ENCODE data around the gene DNAI4. TPM values are rescaled to one million over a fixed set of nuclear protein-coding genes. Genes with fewer than 3 reads are reported as not detected.

The DNAI4 gene
- polyA plus RNA-seq, 1 of the 3 experiments (the other 2 are of a cell fraction): 1.3 TPM

DNA sequence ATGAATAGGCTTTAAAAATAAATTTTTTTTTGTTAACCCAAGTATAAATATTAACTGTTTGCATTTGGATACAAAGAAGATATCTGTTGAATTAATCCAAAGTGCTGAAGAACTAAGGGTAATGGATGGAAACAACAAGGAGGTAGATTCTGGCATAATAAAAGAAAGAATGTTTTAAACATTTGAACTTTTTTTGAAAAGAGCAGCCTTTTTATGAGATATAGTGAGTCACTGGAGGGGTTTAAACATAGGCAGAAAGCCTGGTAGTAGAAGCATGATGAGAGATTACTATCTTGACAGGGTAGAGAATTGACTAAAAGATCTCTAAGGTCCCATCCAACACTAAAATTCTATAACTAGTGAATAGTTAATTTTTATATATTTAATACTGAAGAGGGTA, 2.9 kb upstream of the DNAI4 start:
- no peaks in the 10 kb centered on the region for H3K27me3 ChIP-seq (ENCODE audit: insufficient read depth)
- peaks cover 82% of the 10 kb centered on the region for H3K79me2 ChIP-seq (ENCODE audit: insufficient read depth)
- peaks cover 8% of the 10 kb centered on the region for H4K20me1 ChIP-seq (ENCODE audit: insufficient read depth)
- peak overlapping the region in 1 of 2 experiments; percentile 1; a peak in 1 of 4 replicates for H3K27ac ChIP-seq (ENCODE audit: low read depth in 2 of 2, low read length in 1 of 2)
- peaks cover 25% of the 10 kb centered on the region for H3F3A ChIP-seq (replicated peaks; ENCODE audit: insufficient read depth)
- no peak for TF ChIP-seq FOXJ3 (CRISPR knock-in tag; IDR thresholded peaks at IDR 0.05)
- TF ChIP-seq TAF1 (IDR thresholded peaks at IDR 0.05; ENCODE audit: borderline replicate concordance, low read depth, low read length): no peak
- TF ChIP-seq, protein P1, sequence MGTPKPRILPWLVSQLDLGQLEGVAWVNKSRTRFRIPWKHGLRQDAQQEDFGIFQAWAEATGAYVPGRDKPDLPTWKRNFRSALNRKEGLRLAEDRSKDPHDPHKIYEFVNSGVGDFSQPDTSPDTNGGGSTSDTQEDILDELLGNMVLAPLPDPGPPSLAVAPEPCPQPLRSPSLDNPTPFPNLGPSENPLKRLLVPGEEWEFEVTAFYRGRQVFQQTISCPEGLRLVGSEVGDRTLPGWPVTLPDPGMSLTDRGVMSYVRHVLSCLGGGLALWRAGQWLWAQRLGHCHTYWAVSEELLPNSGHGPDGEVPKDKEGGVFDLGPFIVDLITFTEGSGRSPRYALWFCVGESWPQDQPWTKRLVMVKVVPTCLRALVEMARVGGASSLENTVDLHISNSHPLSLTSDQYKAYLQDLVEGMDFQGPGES (IDR thresholded peaks at IDR 0.05; ENCODE audit: low read depth, low read length): no peak
- peak; percentile 6; the same call in 1 of the 2 replicates for TF ChIP-seq JUND (IDR thresholded peaks at IDR 0.05)
- H3K36me3 ChIP-seq (replicated peaks in 1 of 2; ENCODE audit: control insufficient read depth in 1 of 2, insufficient read depth in 2 of 2, low read length in 1 of 2): peaks cover 16 to 24% of the 10 kb centered on the region in 2 experiments
- peak overlapping the region; percentile 94; the same call in 1 of the 2 replicates for H3K9ac ChIP-seq
- H3K9me2 ChIP-seq: no peaks in the 10 kb centered on the region
- no peak overlapping the region; a peak in 1 of 4 replicates for H3K4me3 ChIP-seq (ENCODE audit: low read depth in 2 of 2, low read length in 1 of 2)
- POLR2A ChIA-PET: no interaction called here
- CTCF ChIA-PET: interaction anchor here (0.7 to 1.6 kb wide), 2 partner anchors 162 to 222 kb away, joined by 3 read pairs; no protein-coding TSS in a partner anchor
- no peak for DNase-seq
- no peak overlapping the region for H2AFZ ChIP-seq (ENCODE audit: low read depth)
- no peak overlapping the region for H3K4me2 ChIP-seq
- peaks cover 12 to 23% of the 10 kb centered on the region in 2 experiments; a peak in 3 of 4 replicates for H3K4me1 ChIP-seq (ENCODE audit: control insufficient read depth in 1 of 2, insufficient read depth in 2 of 2, low read depth in 1 of 2, low read length in 1 of 2)
- no peaks in the 10 kb centered on the region for H3K9me3 ChIP-seq

DNA sequence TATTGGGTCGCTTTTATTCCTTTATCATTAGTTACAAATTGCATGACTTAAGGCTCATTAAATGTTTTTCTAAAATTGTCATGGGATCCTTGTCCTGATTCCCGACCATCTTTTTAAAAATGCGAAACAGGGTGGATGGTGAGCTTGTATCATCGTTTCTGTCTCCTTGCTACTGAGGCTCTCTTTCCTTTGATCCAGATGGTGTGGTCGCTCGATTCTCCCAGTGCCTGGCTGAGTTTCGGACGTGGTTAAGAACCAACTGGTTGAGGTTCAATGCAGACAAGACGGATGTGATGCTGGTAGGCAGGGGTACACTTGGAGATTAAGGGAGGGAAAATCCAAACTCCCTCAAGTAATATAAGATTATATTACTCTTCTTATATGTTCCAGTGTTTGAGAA, 1.3 kb upstream of the DNAI4 start:
- Histone ChIP-seq H3K36me3 (replicated peaks in 1 of 2; ENCODE audit: control insufficient read depth in 1 of 2, insufficient read depth in 2 of 2, low read length in 1 of 2) (peaks cover 16 to 24% of the 10 kb centered on the region in 2 experiments), H4K20me1 (ENCODE audit: insufficient read depth) (peaks cover 4% of the 10 kb centered on the region; the same call in 1 of the 2 replicates), H3K9me3 (no peaks in the 10 kb centered on the region), H3K79me2 (ENCODE audit: insufficient read depth) (peaks cover 79% of the 10 kb centered on the region), H2AFZ (ENCODE audit: low read depth) (peak overlapping the region; percentile 15; the same call in 1 of the 2 replicates), H3K27me3 (ENCODE audit: insufficient read depth) (no peaks in the 10 kb centered on the region), H3F3A (replicated peaks; ENCODE audit: insufficient read depth) (peaks cover 20% of the 10 kb centered on the region), H3K4me2 (peak overlapping the region; percentile 87), H3K9ac (peak overlapping the region; percentile 94), H3K4me3 (ENCODE audit: low read depth in 2 of 2, low read length in 1 of 2) (peak overlapping the region; percentile 69 to 94), H3K9me2 (no peaks in the 10 kb centered on the region), H3K27ac (ENCODE audit: low read depth in 2 of 2, low read length in 1 of 2) (peak overlapping the region; percentile 91 to 99), H3K4me1 (ENCODE audit: control insufficient read depth in 1 of 2, insufficient read depth in 2 of 2, low read depth in 1 of 2, low read length in 1 of 2) (peaks cover 7 to 19% of the 10 kb centered on the region in 2 experiments; a peak in 2 of 4 replicates)
- ChIA-PET CTCF (interaction anchor here (1.0 to 1.7 kb wide), 2 partner anchors 70 to 160 kb away, joined by 3 to 9 read pairs; no protein-coding TSS in a partner anchor), POLR2A (interaction anchor here (1.1 kb wide), 1 partner anchor 128 kb away, joined by 3 read pairs; the partner anchor contains the start of gene SLC35D1)
- DNase-seq: peak; percentile 27
- TF ChIP-seq, protein P2, sequence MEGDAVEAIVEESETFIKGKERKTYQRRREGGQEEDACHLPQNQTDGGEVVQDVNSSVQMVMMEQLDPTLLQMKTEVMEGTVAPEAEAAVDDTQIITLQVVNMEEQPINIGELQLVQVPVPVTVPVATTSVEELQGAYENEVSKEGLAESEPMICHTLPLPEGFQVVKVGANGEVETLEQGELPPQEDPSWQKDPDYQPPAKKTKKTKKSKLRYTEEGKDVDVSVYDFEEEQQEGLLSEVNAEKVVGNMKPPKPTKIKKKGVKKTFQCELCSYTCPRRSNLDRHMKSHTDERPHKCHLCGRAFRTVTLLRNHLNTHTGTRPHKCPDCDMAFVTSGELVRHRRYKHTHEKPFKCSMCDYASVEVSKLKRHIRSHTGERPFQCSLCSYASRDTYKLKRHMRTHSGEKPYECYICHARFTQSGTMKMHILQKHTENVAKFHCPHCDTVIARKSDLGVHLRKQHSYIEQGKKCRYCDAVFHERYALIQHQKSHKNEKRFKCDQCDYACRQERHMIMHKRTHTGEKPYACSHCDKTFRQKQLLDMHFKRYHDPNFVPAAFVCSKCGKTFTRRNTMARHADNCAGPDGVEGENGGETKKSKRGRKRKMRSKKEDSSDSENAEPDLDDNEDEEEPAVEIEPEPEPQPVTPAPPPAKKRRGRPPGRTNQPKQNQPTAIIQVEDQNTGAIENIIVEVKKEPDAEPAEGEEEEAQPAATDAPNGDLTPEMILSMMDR (IDR thresholded peaks at IDR 0.05): no peak
- TF ChIP-seq, protein P3, sequence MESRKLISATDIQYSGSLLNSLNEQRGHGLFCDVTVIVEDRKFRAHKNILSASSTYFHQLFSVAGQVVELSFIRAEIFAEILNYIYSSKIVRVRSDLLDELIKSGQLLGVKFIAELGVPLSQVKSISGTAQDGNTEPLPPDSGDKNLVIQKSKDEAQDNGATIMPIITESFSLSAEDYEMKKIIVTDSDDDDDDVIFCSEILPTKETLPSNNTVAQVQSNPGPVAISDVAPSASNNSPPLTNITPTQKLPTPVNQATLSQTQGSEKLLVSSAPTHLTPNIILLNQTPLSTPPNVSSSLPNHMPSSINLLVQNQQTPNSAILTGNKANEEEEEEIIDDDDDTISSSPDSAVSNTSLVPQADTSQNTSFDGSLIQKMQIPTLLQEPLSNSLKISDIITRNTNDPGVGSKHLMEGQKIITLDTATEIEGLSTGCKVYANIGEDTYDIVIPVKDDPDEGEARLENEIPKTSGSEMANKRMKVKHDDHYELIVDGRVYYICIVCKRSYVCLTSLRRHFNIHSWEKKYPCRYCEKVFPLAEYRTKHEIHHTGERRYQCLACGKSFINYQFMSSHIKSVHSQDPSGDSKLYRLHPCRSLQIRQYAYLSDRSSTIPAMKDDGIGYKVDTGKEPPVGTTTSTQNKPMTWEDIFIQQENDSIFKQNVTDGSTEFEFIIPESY (IDR thresholded peaks at IDR 0.05; ENCODE audit: borderline replicate concordance, low read depth): no peak
- TF ChIP-seq EP300 (IDR thresholded peaks at IDR 0.05; ENCODE audit: borderline replicate concordance in 1 of 2, low read depth in 1 of 2, low read length in 1 of 2) (no peak), FOSL2 (IDR thresholded peaks at IDR 0.05; ENCODE audit: borderline replicate concordance, low read depth) (no peak), NFIC (IDR thresholded peaks at IDR 0.05; ENCODE audit: borderline replicate concordance) (no peak), EZH2phosphoT487 (IDR thresholded peaks at IDR 0.05; ENCODE audit: borderline replicate concordance, low read depth) (no peak), NRF1 (IDR thresholded peaks at IDR 0.05; ENCODE audit: low read depth, low read length) (no peak), TAF1 (IDR thresholded peaks at IDR 0.05; ENCODE audit: borderline replicate concordance, low read depth, low read length) (no peak), TCF12 (IDR thresholded peaks at IDR 0.05) (no peak), RAD21 (IDR thresholded peaks at IDR 0.05; ENCODE audit: low read length) (no peak), ELF1 (IDR thresholded peaks at IDR 0.05) (no peak), GABPA (IDR thresholded peaks at IDR 0.05; ENCODE audit: low read depth) (no peak)
- TF ChIP-seq, protein P4, sequence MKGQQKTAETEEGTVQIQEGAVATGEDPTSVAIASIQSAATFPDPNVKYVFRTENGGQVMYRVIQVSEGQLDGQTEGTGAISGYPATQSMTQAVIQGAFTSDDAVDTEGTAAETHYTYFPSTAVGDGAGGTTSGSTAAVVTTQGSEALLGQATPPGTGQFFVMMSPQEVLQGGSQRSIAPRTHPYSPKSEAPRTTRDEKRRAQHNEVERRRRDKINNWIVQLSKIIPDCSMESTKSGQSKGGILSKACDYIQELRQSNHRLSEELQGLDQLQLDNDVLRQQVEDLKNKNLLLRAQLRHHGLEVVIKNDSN (IDR thresholded peaks at IDR 0.05; ENCODE audit: borderline replicate concordance, low read depth): no peak
- TF ChIP-seq, protein P1 (IDR thresholded peaks at IDR 0.05; ENCODE audit: low read depth, low read length): no peak
- 7% methylated on average over 9 of the region's 9 CpGs for WGBS (ENCODE audit: low lambda C conversion rate)
